ENCODE measurements around the gene UBXN7. TPM values are rescaled to one million over a fixed set of nuclear protein-coding genes. Genes with fewer than 3 reads are reported as not detected.

The UBXN7 gene
- total and polyA plus RNA-seq, 2 of the 13 experiments (the other 11 are each of a cell fraction or from before 2014, with no cell fraction given): 12.5 to 15.9 TPM

- no peaks in the 10 kb centered on the region for H3K9me3 ChIP-seq (ENCODE audit: low read length)
- no peaks in the 10 kb centered on the region for H3K27me3 ChIP-seq (ENCODE audit: control insufficient read depth in 1 of 2, insufficient read depth in 2 of 2, low read length in 2 of 2)
- TF ChIP-seq NR1H2 (CRISPR knock-in tag; IDR thresholded peaks at IDR 0.05; ENCODE audit: borderline replicate concordance, low read depth) (no peak), ZNF33B (CRISPR knock-in tag; IDR thresholded peaks at IDR 0.05) (no peak), ZNF451 (CRISPR knock-in tag; IDR thresholded peaks at IDR 0.05) (no peak), PLRG1 (conservative IDR thresholded peaks at IDR 0.05) (no peak), RELA (CRISPR knock-in tag; IDR thresholded peaks at IDR 0.05) (no peak), ZBTB7B (CRISPR knock-in tag; IDR thresholded peaks at IDR 0.05) (no peak), ZNF143 (CRISPR knock-in tag; IDR thresholded peaks at IDR 0.05) (no peak), CBX1 (IDR thresholded peaks at IDR 0.05; ENCODE audit: low read depth) (no peak), KDM3A (CRISPR knock-in tag; IDR thresholded peaks at IDR 0.05; ENCODE audit: low read depth) (no peak), ZNF569 (CRISPR knock-in tag; IDR thresholded peaks at IDR 0.05; ENCODE audit: borderline replicate concordance) (no peak), MXD1 (CRISPR knock-in tag; IDR thresholded peaks at IDR 0.05) (no peak), TCF7 (IDR thresholded peaks at IDR 0.05; ENCODE audit: low read depth) (no peak), ZNF724P (CRISPR knock-in tag; IDR thresholded peaks at IDR 0.05; ENCODE audit: borderline replicate concordance) (no peak), CREB3 (CRISPR knock-in tag; IDR thresholded peaks at IDR 0.05) (no peak), NFIC (IDR thresholded peaks at IDR 0.05; ENCODE audit: low read length) (no peak), ATF1 (CRISPR knock-in tag; IDR thresholded peaks at IDR 0.05) (no peak), XBP1 (CRISPR knock-in tag; IDR thresholded peaks at IDR 0.05) (no peak), ASH2L (IDR thresholded peaks at IDR 0.05; ENCODE audit: insufficient read length, low read depth, low read length) (no peak), NR2F2 (IDR thresholded peaks at IDR 0.05; ENCODE audit: borderline replicate concordance, low read depth) (no peak)
- no peak overlapping the region for H3K4me2 ChIP-seq (ENCODE audit: low read depth, low read length)
- peaks cover 14% of the 10 kb centered on the region; the same call in 1 of the 2 replicates for H4K20me1 ChIP-seq (ENCODE audit: insufficient read depth, low read length)
- peaks cover 6 to 33% of the 10 kb centered on the region in 2 experiments; a peak in 4 of 5 replicates for H3K36me3 ChIP-seq (replicated peaks in 1 of 2; ENCODE audit: control insufficient read depth in 1 of 2, insufficient read depth in 2 of 2, low read length in 2 of 2)
- no TSS peak for BruUV-seq (replicated peaks)
- H3K4me3 ChIP-seq (replicated peaks in 1 of 3; ENCODE audit: insufficient read depth in 1 of 3, low read depth in 2 of 3, low read length in 3 of 3): no peak overlapping the region
- ChIA-PET CTCF (ENCODE audit: low intra/inter-chr PET ratio, low total read pairs) (no interaction called here), POLR2A (no interaction called here)
- DNase-seq (ENCODE audit: low spot score) (no peak), FAIRE-seq (no peak), ATAC-seq (no peak)
- intact Hi-C loops (cut with micrococcal nuclease; ENCODE audit: unreplicated experiment): no loop called here
- WGBS (ENCODE audit: low lambda C conversion rate): 86% methylated on average over 8 of the region's 8 CpGs
- no peaks in the 10 kb centered on the region for H3K4me1 ChIP-seq (ENCODE audit: insufficient read depth, low read length)
- no peak overlapping the region for H2AFZ ChIP-seq (ENCODE audit: low read length)
- in situ Hi-C loops (cut with HindIII; ENCODE audit: extremely low pct_ligation_motif_present, low pct_unique_long_range_greater_than_20kb): no loop called here
- no peak overlapping the region for H3K9ac ChIP-seq (ENCODE audit: insufficient read depth, low read depth, low read length)
- H3K27ac ChIP-seq (ENCODE audit: extremely low read length, insufficient read depth, low read length): no peak overlapping the region
- H3K79me2 ChIP-seq (ENCODE audit: insufficient read depth, low read length): peaks cover 44% of the 10 kb centered on the region
Observed at GRCh38 chr3:196406811-196407470, 25.3 kb downstream of the UBXN7 start.
